Thyroid gland (tissue), 4 donors: ENCODE results near the gene RPRML.

Experiments
- POLR2A ChIP-seq, 2 donors: fragments of 450-650 bp; IDR thresholded peaks; one replicate each; pipeline ENCODE4 v1.6.1; 2017; ENCODE audit warnings: antibody characterized with exemption in 2 of 2, mild to moderate bottlenecking in 2 of 2, moderate library complexity in 1 of 2
- TF ChIP-seq, protein P1 (sequence below), 6 experiments: fragments of 200-600 bp in 3 of 6; fragments of 450-650 bp in 3 of 6; sonication (generic) in 3 of 6; IDR thresholded peaks; one replicate each; pipeline ENCODE4 v1.5.1; 2016 to 2019; ENCODE audit warnings: antibody characterized with exemption in 6 of 6, mild to moderate bottlenecking in 2 of 6, inconsistent platforms in 1 of 6, moderate library complexity in 1 of 6

DNA sequence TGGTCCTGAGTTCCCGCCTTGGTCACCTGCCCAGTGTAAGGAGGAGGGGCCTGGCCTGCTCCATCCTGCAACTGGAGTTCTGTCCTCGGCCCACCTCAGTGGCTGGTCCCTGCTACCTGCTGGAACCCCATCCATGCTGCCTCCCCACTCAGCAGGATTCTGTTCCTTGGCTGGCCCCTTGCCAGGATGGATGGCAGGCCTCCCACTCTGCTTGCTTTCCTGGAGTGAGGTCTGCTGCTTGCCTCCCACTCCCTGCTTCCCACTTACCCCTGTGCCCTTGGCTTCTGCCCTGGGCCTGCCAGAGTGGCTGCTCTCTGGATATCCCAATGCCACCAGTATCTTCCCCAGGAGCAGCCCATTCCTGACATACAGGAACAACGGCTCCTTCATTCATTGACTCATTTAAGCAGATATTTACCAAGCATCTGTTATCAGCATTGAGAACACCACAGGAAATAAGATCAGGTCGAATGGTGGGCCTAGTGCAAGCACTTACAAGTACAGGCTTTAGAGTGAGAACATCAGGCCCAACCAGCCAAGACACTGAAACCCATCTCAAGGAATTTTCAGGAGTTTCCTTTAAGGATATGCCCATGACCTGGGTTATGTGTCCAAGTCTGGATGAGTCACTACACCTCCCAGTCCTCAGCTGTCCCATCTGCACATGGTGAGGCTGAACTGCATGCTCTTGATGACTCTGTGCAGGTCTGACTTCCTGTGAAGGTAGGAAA is 17.0 kb upstream of the RPRML start:
- TF ChIP-seq, protein P1, sequence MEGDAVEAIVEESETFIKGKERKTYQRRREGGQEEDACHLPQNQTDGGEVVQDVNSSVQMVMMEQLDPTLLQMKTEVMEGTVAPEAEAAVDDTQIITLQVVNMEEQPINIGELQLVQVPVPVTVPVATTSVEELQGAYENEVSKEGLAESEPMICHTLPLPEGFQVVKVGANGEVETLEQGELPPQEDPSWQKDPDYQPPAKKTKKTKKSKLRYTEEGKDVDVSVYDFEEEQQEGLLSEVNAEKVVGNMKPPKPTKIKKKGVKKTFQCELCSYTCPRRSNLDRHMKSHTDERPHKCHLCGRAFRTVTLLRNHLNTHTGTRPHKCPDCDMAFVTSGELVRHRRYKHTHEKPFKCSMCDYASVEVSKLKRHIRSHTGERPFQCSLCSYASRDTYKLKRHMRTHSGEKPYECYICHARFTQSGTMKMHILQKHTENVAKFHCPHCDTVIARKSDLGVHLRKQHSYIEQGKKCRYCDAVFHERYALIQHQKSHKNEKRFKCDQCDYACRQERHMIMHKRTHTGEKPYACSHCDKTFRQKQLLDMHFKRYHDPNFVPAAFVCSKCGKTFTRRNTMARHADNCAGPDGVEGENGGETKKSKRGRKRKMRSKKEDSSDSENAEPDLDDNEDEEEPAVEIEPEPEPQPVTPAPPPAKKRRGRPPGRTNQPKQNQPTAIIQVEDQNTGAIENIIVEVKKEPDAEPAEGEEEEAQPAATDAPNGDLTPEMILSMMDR (IDR thresholded peaks at IDR 0.05): no peak
- TF ChIP-seq POLR2A (IDR thresholded peaks at IDR 0.05): no peak
